Measurements from ENCODE around the gene FPGS. TPM values are rescaled to one million over a fixed set of nuclear protein-coding genes. Genes with fewer than 3 reads are reported as not detected.

The FPGS gene
- total and polyA plus RNA-seq, 2 donors (not counting 1 experiment from before 2014, with no cell fraction given): 103 to 136 TPM

DNA sequence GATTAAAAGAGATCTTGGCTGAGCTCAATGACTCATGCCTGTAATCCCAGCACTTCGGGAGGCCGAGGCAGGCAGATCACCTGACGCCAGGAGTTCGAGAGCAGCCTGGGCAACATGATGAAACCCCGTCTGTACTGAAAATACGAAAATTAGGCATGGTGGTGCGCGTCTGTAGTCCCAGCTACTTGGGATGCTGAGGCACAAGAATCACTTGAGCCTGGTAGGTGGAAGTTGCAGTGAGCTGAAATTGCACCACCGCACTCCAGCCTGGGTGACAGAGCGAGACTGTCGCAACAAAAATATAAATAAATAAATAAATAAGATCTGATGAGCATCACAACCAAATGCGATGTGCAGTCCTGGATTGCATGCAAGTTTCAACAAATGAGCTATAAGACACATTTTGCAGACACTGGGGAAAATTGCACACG lies 60.5 kb downstream of the FPGS start:
- Histone ChIP-seq H3K9ac (ENCODE audit: low read length) (no peak overlapping the region), H3K9me3 (ENCODE audit: control extremely low read depth in 1 of 3, control insufficient read depth in 2 of 3, insufficient read depth in 1 of 3, low read length in 2 of 3) (no peaks in the 10 kb centered on the region), H2AFZ (ENCODE audit: insufficient read depth, low read depth, low read length, poor library complexity, severe bottlenecking) (peak overlapping the region; percentile 69), H3K36me3 (replicated peaks in 1 of 2; ENCODE audit: control extremely low read depth in 1 of 2, control insufficient read depth in 1 of 2, extremely low read depth in 1 of 2, insufficient read depth in 2 of 2, low read length in 1 of 2) (no peaks in the 10 kb centered on the region), H3K4me1 (ENCODE audit: control insufficient read depth in 2 of 2, insufficient read depth in 2 of 2, low read length in 2 of 2) (peaks cover 50 to 69% of the 10 kb centered on the region in 2 donors), H3K4me2 (replicated peaks; ENCODE audit: low read depth, low read length, poor library complexity, severe bottlenecking) (no peak overlapping the region), H3K79me2 (ENCODE audit: control insufficient read depth, insufficient read depth, low read length) (no peaks in the 10 kb centered on the region), H3K27me3 (replicated peaks in 1 of 4; ENCODE audit: control extremely low read depth in 1 of 4, control insufficient read depth in 3 of 4, insufficient read depth in 4 of 4, low read length in 3 of 4) (no peaks in the 10 kb centered on the region), H4K20me1 (ENCODE audit: control insufficient read depth, insufficient read depth, low read length, poor library complexity, severe bottlenecking) (no peaks in the 10 kb centered on the region), H3K27ac (ENCODE audit: low read length in 2 of 2) (peak overlapping the region; percentile 90 to 92), H3K4me3 (ENCODE audit: control extremely low read depth in 1 of 5, extremely low read depth in 1 of 5, insufficient read depth in 1 of 5, low read depth in 2 of 5, low read length in 4 of 5) (no peak overlapping the region)
- Mint-ChIP-seq H3K27ac (peak overlapping the region; percentile 99), H3K27me3 (no peaks in the 10 kb centered on the region), H3K9me3 (ENCODE audit: insufficient read depth) (no peaks in the 10 kb centered on the region), H3K4me1 (peaks cover 57% of the 10 kb centered on the region), H3K4me3 (peak overlapping the region; percentile 78)
- ChIA-PET POLR2A (interaction anchor here (1.4 to 1.7 kb wide), 4 partner anchors 9 to 128 kb away, joined by 5 to 8 read pairs (median 6); partner anchors contain the start of genes CDK9, ENG, ST6GALNAC4 and TOR2A), CTCF (interaction anchor here (1.1 to 13.7 kb wide), 5 partner anchors 10 to 128 kb away, joined by 3 to 237 read pairs (median 3); partner anchors contain the start of genes CDK9, ST6GALNAC4 and TOR2A)
- intact Hi-C loops (cut with micrococcal nuclease): loop anchor here (2.0 kb wide), 1 partner anchor 42 kb away; no protein-coding TSS in a partner anchor
- 90% methylated on average over 9 of the region's 13 CpGs for WGBS (ENCODE audit: insufficient coverage)
- TF ChIP-seq CTCF (IDR thresholded peaks at IDR 0.05) (no peak), EZH2 (IDR thresholded peaks at IDR 0.05; ENCODE audit: borderline replicate concordance, insufficient read depth, low read depth, low read length, poor library complexity, severe bottlenecking) (no peak)
- DNase-seq (no peak), ATAC-seq (ENCODE audit: low read depth) (no peak)

Small RNA genes lying within 50 kb of the gene (small RNA-seq; reads per million reads assigned to genes)
- not detected for gene RF00019 (ENCODE audit: insufficient read length, low read depth, low replicate concordance)
- not detected for gene RNA5SP296 (ENCODE audit: insufficient read length, low read depth, low replicate concordance)

Other genes with a start within 250 kb of the FPGS start
- 0.62 and 0.78 TPM in 2 replicates for gene STXBP1, start 190.6 kb upstream of the FPGS start, total RNA-seq
- gene STXBP1, start 190.6 kb upstream of the FPGS start, polyA plus RNA-seq: 0.16 TPM in 1 of 2 replicates, not detected in the other
- not detected in 2 replicates for gene CFAP157, start 95.9 kb upstream of the FPGS start, total RNA-seq
- 0.03 TPM in 1 of 2 replicates, not detected in the other for gene CFAP157, start 95.9 kb upstream of the FPGS start, polyA plus RNA-seq
- gene PTRH1, start 87.2 kb upstream of the FPGS start, total RNA-seq: 6.2 and 7.6 TPM in 2 replicates
- 2.0 and 6.3 TPM in 2 replicates for gene PTRH1, start 87.2 kb upstream of the FPGS start, polyA plus RNA-seq
- gene TTC16, start 86.8 kb upstream of the FPGS start, total RNA-seq: not detected in 2 replicates
- gene TTC16, start 86.8 kb upstream of the FPGS start, polyA plus RNA-seq: 0.25 and 0.33 TPM in 2 replicates
- gene TOR2A, start 67.6 kb upstream of the FPGS start, total RNA-seq: 14.3 and 15.8 TPM in 2 replicates
- gene TOR2A, start 67.6 kb upstream of the FPGS start, polyA plus RNA-seq: 19.1 and 26.5 TPM in 2 replicates
- 66.3 and 70.1 TPM in 2 replicates for gene SH2D3C, start 24.2 kb upstream of the FPGS start, total RNA-seq
- 67.6 and 85.5 TPM in 2 replicates for gene SH2D3C, start 24.2 kb upstream of the FPGS start, polyA plus RNA-seq
- 167 and 176 TPM in 2 replicates for gene CDK9, start 16.8 kb upstream of the FPGS start, total RNA-seq
- 145 and 163 TPM in 2 replicates for gene CDK9, start 16.8 kb upstream of the FPGS start, polyA plus RNA-seq
- 12.6 and 14.0 TPM in 2 replicates for gene ENG, start 51.8 kb downstream of the FPGS start, total RNA-seq
- gene ENG, start 51.8 kb downstream of the FPGS start, polyA plus RNA-seq: 3.5 and 5.4 TPM in 2 replicates
- gene AK1, start 74.8 kb downstream of the FPGS start, total RNA-seq: 31.8 and 35.0 TPM in 2 replicates
- gene AK1, start 74.8 kb downstream of the FPGS start, polyA plus RNA-seq: 28.0 and 33.6 TPM in 2 replicates
- gene ST6GALNAC6, start 96.7 kb downstream of the FPGS start, total RNA-seq: 126 and 136 TPM in 2 replicates
- gene ST6GALNAC6, start 96.7 kb downstream of the FPGS start, polyA plus RNA-seq: 54.7 and 68.0 TPM in 2 replicates
- gene ST6GALNAC4, start 114.2 kb downstream of the FPGS start, total RNA-seq: 198 and 199 TPM in 2 replicates
- gene ST6GALNAC4, start 114.2 kb downstream of the FPGS start, polyA plus RNA-seq: 80.5 and 98.8 TPM in 2 replicates
- gene PIP5KL1, start 127.9 kb downstream of the FPGS start, total RNA-seq: 1.4 and 2.1 TPM in 2 replicates
- gene PIP5KL1, start 127.9 kb downstream of the FPGS start, polyA plus RNA-seq: 0.75 and 0.88 TPM in 2 replicates
- 42.9 and 45.9 TPM in 2 replicates for gene DPM2, start 135.0 kb downstream of the FPGS start, total RNA-seq
- 19.4 and 34.1 TPM in 2 replicates for gene DPM2, start 135.0 kb downstream of the FPGS start, polyA plus RNA-seq
- 245 and 267 TPM in 2 replicates for gene EEIG1, start 178.1 kb downstream of the FPGS start, total RNA-seq
- 39.9 and 57.2 TPM in 2 replicates for gene EEIG1, start 178.1 kb downstream of the FPGS start, polyA plus RNA-seq

Data from B cell (primary cell).